DOHH2 (cell line): ENCODE measurements around the gene C14orf132.

Experiments
- CTCF ChIP-seq: fragments of 200-600 bp; sonication (generic); IDR thresholded peaks from one replicate; pipeline ENCODE4 v1.5.1; 2014; ENCODE audit warnings: antibody characterized with exemption, mild to moderate bottlenecking, low read depth, low read length; ENCODE audit not compliant: poor library complexity, severe bottlenecking
- EZH2phosphoT487 ChIP-seq: fragments of 200-600 bp; sonication (generic); IDR thresholded peaks from 2 replicates; pipeline ENCODE4 v1.6.1; 2017; ENCODE audit warnings: borderline replicate concordance, mild to moderate bottlenecking, antibody characterized with exemption, low read length, moderate library complexity, mixed read lengths

GRCh38 chr14:96060186-96060933, 21.2 kb downstream of the C14orf132 start:
- TF ChIP-seq CTCF (no peak), EZH2phosphoT487 (no peak)
